ENCODE results near the gene SHISA8.
"Not testable (repeated sequence)": the region's sequence is repeated elsewhere in the genome, so short reads cannot be mapped to it uniquely, and the experiment has no call there.

SHISA8 gene

DNA sequence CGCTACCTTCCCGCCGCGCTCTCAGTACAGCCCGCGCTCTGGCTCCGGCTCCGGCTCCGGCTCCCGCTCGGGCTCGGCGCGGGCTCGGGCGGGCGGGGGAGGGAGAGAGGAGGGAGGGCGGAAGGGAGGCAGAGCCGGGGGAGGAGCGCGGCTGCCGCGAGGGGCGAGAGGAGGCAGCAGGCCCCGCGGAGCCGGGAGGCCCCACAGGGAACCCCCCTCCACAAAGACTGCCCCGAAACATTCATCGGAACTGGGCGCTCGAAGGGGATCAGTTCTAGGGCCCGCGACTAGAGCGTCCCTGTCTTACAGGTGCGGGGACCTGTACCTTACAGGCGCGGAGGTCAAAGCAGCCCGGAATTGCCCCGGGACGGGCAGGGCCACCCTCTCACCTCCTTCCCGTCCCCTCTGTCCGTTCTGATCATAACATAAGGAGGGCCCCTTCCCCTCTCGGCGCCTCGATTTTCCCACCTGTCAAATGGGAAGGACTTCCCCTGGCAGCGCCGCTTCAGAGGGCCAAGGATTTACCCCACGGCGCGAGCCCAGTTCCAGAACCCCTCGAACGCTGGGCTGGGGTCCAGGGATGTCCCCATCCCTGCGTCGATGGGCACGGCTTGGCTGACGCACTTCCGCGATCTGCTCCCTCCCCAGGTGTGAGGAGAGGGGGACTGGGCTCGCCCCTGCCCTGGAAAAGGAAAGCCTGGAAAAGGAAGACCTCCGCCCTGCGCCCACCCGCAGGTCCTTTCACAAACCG lies at the start of gene SHISA8:
SHISA8 (minus strand) TSS at position 40 of the 751 bp plus-strand sequence. CDS start 407 bp downstream, outside the sequence.
- DNase-seq = peak; percentile 17

DNA sequence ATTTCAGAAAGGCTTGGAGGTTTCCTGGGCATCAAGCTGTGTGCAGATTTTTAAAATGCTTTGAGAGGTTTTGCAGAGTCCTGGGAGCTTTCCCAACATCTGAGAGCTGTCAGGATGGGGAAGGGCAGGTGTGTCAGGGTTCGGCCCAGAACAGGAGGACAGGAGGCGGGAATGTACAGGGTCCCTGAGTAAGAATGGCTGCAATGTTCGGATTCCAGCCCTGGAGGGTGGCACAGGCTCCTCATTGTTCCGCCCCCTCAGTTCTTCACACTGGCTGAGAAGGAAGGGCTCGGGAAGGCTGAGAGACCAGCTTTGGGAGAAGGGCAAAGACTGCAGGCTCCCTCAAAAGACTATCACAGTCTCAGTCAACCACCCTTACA lies 49.2 kb upstream of the SHISA8 start:
- DNase-seq = no peak

DNA sequence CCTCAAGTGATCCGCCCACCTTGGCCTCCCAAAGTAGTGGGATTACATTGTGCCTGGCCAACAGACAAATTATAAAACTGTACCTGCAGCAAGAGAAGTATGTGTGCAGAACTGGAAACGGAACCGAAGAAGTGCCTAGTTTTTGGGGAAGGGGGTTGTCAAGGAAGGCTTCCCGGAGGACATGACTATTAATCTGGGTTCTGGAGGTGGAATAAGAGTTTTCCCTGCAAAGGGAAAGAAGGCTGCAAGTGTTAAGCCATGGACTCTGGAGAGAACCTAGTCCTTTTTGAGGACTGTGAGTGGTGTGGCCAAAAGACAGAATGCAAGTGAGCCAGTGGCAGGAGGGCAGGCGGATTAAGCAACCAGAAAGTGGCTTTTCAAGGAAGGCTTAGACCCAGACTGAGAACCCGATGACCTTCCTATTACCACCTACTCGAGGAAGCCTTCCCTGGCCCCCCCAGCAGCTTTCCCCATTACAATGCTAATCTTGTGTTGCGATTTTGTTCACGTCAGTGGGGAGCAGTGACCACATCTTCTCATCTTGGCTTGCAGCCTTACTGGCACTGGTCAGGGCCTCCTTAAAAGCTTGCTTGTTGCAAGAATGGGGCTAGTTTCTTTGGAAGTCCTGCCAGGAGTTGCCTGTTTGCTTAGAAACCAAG lies 48.7 kb upstream of the SHISA8 start:
- no peak for DNase-seq

DNA sequence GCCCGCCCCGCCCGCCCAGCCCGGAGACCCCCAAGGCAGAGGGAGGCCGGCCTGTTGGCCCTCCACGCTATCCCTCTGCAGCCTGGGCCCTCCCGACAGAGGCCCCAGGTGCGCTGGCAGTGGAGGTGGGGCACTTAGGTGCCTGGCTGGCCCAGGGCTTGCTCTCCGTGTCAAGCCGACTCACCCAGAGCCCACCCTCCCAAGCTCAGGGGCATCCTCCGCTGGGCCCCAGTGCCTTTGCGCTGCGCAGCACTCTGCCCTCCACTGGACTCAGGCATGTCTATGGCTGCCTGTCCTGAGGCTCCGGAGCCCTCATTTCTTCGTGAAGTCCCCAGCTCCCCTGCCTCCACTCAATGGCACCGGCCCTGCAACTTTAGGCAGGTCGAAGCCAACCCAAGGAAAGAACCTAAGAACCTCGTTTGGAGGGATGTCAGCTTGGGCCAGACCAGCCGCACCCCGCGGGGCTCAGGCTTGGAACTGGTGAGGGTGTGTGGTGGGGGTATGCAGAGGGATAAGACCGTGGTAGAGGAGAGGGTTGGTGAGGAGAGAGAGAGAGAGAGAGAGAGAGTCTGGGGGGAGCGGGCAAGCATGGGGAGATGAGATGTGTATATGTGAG lies 43.2 kb upstream of the SHISA8 start:
- no peak for DNase-seq

DNA sequence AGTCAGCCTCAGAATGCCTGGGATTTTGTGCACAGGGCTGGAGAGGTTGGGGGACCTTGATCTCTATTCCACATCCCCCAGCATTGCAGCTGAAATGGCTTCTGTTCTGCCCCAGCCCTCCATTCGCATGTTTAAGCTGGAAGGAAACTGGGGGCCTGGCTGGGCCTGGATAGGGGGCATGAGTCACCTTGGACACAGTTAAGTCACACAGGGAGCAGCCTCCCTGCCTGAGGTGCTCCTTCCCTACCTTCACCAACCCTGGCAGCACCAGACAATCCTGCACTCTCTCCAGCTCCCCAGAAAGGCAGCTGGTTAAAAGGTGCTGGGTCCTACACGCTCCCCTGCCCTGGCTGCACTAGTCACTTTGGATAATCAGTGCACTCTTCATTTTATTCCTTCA lies 37.8 kb upstream of the SHISA8 start:
- no peak for DNase-seq

DNA sequence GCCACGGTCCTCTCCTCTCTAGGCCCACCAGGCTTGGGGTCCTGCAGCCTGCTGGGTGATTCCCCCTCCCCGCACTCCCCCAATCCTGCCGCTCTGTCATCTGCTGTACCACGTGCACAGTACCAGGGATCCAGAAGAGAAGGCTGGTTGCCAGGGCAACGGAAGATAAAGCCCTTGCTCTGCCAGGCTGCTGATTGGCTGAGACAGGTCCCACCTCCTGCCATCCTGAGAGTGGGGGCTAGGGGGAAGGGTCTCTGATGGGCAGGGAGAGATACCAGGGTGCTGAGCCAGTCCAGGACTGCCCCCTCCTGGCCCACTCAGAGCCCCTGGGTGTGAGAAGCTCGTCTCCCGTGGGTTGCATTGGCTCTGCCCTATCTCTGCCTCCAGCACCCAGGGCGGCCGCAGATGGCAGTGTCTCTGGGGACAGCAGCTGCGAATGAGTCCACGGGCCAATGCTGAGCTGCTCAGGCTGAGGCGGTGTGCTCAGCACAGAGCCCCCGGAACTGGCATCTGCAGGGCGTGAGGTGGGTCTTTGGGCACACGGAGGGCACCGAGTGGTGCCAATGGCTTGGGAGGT lies 37.1 kb upstream of the SHISA8 start, which contains the start of gene SMIM45:
SMIM45 (plus strand) TSS at position 253 of the 577 bp plus-strand sequence.
- no peak for DNase-seq

DNA sequence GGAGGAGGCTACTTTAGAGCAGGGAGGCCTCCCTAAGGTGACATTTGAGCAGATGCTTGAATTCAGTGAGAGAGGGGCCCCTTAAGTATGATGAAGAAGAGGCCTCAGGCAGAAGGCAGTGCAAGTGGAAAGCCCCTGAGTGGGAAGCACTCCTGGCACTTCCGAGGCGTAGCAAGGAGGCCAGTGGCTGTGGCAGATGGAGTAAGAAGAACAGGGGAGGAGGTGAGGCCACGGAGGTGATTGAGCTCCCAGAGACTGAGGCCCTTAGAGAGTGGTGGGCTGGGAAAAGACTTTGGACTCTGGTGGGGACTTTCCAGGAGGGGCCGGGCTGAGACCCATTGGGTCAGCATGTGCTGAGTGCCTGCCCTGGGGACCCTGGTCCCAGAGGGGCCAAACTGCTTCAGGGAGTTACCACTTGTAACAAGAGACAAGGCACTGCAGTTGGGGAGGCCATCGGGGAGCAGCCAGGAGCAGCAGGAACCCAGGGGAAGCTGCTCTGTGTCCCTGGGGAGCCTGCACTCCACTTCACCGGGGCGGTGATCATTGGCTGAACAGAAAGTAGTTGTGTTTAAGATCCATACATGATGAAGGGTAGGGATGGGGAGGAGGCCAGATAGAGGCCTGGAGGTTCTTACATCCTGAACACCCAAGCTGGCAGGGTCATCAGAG lies 34.6 kb upstream of the SHISA8 start:
- DNase-seq = no peak

DNA sequence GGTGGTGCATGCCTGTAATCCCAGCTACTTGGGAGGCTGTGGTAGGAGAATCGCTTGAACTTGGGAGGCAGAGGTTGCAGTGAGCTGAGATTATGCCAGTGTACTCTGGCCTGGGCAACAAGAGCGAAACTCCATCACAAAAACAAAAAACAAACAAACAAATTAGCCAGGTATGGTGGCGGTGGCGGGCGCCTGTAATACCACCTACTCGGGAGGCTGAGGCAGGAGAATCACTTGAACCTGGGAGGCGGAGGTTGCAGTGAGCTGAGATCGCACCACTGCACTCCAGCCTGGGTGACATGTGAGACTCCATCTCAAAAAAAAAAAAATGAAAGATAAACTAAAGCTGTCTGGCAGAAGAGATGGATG lies 34.0 kb upstream of the SHISA8 start:
- DNase-seq = not testable (repeated sequence)

DNA sequence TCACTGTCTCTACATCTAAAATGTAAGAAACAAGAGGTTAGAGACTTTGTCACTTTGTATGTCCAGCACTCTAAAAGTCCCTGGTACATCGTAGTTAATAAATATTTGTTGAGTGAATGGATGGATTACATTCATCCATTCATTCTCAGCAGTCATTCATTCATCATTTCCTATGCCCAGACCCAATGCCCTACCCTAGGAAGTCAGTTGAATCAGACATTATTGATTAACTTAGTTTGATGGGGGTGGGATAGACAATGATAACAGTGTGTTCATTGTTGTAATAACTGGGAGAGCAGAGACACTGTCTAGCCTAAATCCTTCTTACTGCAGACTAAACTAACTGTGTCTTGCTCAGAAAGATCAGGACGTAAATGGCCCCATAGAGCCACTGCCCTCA lies 33.3 kb upstream of the SHISA8 start:
- DNase-seq = no peak

DNA sequence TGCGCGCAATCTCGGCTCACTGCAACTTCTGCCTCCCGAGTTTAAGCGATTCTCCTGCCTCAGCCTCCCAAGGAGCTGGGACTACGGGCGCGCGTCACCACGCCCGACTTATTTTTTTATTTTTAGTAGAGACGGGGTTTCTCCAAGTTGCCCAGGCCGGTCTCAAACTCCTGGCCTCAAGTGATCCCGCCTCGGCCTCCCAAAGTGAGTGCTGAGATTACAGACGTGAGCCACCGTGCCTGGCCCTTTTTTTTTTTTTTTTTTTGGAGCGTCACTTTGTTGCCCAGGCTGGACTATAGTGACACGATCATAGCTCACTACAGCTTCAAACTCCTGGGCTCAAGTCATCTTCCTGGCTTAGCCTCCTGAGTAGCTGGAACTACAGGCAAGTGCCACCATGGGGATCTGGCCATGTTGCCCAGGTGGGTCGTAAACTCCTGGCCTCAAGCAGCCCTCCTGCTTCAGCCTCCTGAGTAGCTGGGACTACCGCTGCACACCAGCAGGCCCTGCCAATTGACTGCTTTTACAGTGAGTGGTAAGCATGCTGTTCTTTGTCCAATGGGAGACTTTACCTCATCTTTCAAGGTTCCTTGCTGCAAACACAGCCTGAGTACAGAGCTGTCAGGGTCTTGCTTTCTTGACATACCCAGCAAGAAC lies 32.7 kb upstream of the SHISA8 start:
- no peak for DNase-seq

DNA sequence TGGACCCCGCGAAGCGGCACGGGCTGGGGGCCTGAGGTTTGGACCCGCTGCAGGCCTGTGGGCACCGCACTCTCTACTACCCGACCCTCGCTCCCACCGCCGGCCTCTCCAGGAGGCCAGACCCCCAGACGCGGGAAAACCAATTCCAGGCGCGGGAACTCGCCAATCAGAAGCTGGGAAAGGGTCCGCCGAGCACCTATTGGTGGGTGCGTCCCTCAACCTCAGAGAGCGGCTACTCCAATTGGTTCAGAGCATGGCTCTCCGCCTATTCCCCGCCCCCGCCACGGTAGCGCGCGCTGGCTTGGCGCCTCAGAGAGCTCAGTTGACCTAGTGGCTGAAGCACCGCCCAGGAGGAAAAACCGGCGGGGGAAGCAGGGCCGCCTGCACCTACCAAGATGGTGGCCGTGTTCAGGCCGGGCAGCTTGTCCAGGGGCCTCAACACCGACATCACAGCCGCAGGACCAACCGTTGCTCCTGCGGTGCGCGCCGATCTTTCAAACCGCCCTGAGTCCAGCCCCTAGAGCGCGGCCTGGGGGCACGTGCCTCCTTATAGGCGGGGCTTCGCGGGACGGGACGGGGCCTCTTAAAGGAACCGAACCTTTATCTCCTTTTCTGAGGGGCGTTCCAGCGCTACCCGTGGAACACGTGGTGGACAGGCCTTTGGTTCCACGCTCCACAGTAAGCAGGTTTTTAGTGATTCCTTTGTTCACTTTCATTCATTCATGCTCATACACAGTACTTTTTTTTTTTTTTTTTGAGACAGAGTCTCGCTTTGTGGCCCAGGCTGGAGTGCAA lies 32.0 kb upstream of the SHISA8 start, which contains the start of gene CENPM:
CENPM (minus strand) TSS at position 524 of the 795 bp plus-strand sequence; CDS start at position 448, 76 bp downstream.
- DNase-seq = peak; percentile 93

DNA sequence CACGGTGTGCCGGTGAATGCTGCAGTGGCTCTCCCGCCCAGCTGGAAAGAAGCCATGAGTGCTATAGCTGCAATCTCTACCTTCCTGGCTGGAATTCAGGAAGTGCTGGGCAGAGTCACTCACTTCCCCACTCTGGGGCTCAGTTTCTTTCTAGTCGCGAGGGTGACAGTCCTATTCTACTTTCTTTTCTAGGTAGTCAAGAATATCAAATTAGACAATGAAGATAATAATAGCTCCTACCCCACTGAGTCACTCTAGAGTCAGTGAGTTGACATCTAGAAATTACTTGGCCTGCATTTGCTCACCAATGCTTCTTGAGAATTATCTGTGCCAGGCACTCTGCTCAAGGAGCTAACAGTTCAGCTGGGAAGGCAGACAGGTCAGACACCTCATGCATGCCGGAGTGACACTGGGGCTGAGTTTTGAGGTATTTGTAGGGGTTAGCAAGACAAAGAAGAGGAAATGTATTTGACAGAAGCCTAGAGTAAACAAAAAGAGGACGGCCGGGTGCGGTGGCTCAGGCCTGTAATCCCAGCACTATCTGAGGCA lies 28.9 kb upstream of the SHISA8 start:
- DNase-seq = no peak

DNA sequence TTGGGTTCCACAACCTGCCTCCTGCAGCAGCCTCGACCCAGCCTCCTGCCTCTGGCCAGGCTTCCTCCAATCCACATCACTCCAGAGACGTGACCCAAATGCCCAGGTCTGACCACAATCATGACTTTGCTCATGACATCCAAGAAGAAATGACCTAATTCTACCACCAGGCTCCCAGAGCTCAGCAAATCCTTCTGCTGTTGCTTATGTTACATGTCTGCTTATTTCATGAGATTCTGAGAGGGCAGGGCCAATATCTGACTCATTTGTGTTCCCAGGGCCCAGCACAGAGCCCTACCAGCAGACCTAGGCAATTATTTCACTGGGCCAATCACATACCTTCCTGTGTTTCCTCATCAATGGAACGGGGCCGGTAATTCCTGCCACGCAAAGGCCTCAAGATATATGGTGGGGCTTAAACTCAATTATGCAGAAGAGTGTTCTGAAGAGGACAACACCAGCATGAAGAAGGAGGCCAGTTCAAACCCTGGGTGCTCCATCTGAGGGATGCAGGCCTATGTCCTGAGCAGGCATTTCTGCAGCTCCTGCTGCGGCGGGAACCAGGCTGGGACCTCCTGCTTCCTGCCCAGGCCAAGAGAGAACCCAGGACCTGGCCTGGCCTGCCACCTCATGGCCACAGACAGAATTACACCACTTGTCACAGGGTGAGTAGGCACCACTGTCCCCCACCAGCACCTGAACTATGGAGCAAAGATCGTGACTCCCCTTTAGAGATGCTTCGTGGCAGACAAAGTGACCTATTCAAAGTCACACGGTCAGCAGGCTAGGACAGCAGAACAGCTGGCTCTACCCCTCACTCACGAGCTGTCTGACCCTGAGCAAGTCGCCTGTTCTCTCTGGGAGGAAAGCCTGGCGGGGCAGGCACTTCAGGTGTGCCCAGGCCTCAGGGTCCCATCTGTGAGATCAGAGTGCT lies 26.2 kb upstream of the SHISA8 start:
- DNase-seq = peak; percentile 80

DNA sequence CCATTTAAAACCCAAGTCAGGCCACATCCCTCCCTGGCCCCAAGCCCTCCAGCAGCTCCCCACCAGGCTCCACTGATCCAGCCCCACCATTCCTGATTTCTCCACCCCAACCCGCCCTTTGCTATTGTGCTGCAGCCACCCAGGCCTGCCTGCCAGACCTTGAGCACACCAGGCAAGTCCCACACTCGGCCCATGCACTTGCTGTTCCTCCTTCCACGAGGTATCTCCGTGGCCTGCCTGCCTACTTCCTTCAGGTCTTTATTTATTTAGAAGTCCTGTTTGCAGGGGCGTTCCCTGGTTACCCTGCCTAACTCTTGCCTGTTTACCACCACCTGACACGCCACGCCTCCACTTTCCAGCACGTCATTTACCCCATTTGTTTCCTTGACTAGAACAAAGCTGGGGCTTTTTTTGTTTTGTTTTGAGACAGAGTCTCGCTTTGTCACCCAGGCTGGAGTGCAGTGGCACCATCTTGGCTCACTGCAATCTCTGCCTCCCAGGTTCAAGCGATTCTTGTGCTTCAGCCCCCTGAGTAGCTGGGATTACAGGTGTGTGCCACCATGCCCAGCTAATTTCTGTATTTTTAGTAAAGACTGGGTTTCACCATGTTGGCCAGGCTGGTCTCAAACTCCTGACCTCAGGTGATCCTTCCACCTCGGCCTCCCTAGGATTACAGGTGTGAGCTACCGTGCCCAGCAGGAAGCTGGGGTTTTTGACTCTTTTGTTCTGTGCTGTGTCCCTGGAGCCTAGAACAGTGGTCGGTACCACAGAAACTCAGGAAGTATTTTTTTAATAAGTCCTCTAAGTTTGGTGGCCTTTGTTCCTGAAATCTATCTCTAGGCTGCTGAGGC lies 25.3 kb upstream of the SHISA8 start:
- DNase-seq = no peak

DNA sequence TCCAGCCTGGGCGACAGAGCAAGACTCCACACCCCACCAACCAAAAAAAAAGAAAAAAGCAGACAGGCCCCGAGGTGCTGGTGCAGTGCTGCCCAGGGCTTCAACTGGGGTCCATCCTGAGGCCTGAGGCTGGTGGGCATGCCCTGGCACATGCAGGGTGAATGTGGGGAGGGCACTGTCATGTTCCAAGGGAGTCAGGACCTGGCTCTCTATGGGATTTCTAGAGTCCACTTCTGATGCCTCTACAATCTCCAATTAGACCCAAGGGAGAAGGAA lies 22.0 kb upstream of the SHISA8 start:
- no peak for DNase-seq

DNA sequence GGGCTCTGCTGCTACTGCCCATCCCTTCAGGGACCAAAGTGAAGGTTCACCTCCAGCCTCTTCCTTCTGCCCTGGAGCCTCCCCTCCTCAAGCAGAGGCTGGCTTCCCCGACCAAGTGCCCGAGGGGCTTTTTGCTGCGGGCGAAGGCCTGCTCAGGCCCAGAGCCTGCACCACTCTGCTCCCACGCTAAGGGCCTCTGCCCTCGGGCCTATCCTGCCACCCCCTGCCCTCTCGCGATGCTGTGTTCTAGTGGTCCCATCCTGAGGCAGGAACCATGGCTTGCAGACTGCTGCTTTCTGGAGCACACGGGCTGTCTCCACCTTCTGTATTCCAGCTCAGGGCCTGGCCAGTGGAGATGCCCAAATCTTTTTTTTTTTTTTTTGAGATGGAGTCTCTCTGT lies 20.6 kb upstream of the SHISA8 start:
- no peak for DNase-seq

DNA sequence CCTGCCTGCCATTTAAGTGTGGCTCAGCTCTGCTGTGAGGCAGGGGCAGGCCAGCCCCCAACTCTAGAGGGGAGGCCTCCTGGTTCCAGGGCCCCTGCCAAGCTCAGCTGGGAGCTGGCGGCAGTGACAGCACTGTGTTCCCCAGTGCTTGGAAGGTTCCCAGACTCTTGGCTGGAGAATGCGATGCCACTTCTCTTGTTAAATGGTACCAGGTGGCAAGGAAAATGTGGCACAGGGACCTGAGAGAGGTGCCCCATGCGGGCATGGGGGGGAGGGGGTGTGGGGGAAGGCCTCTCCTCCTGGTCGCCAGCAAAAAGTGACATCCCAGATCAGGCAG lies 20.1 kb upstream of the SHISA8 start:
- DNase-seq = no peak

DNA sequence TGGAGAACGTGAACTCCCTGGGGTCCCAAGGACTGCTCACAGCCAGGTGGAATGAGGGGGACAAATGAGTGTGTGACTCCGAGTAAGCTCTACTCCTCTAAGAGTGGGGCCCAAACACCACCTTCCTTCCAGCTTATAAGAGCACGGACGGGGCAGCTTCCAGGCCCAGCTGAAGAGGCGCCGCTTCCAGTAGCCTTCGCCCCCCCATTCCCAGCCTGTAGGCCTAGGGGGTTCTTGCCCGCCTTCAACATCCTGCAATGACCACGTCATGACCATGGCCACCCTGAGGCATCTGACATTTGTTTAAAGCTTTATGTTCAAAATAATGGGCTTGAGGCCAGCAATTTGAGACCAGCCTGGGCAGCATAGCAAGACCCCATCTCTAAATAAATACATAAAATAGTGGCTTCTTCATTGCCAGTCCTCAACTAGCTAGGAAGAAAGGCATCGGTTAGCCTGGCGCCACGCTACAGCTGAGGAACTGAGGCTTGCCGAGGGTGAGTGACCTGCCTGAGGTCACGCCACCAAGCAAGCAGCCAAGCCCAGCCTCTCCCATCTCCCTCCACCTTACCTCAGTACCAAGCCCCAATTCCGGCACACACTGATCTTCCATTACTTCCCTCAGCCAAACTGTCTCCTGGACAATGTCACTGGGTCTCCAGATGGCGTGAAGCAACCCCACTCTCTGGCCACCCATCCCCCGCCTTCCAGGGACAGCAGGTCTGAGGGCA lies 19.6 kb upstream of the SHISA8 start:
- no peak for DNase-seq
